ENCODE results near the gene GLDN. TPM values are rescaled to one million over a fixed set of nuclear protein-coding genes. Genes with fewer than 3 reads are reported as not detected.

GLDN gene
- total and polyA plus RNA-seq, 2 of the 8 experiments (the other 6 are each of a cell fraction or from before 2014, with no cell fraction given) = 0.24 to 0.50 TPM

GRCh38 chr15:51438526-51438925 lies 97.1 kb downstream of the GLDN start (continued):
- TF ChIP-seq CHD7 (IDR thresholded peaks at IDR 0.05; ENCODE audit: insufficient replicate concordance, low read length) = no peak
- no peak for TF ChIP-seq CHD2 (IDR thresholded peaks at IDR 0.05; ENCODE audit: low read length)
- TF ChIP-seq CREB1 (IDR thresholded peaks at IDR 0.05) = no peak
- no peak for TF ChIP-seq GABPA (IDR thresholded peaks at IDR 0.05; ENCODE audit: borderline replicate concordance, insufficient read depth, low read length)
- TF ChIP-seq ASH2L (IDR thresholded peaks at IDR 0.05; ENCODE audit: low read length) = no peak
- no peak for TF ChIP-seq CBX8 (IDR thresholded peaks at IDR 0.05; ENCODE audit: borderline replicate concordance, low read depth, low read length)
